ENCODE results near the gene ASH1L.
"Not testable (repeated sequence)": the region's sequence is repeated elsewhere in the genome, so short reads cannot be mapped to it uniquely, and the experiment has no call there.

The ASH1L gene

GRCh38 chr1:155574077-155574476, 11.5 kb upstream of the ASH1L start:
- in situ Hi-C loops (cut with HindIII; ENCODE audit: low pct_unique_long_range_greater_than_20kb, low sequenced_read_pairs): no loop called here

GRCh38 chr1:155570593-155570990, 8.0 kb upstream of the ASH1L start:
- in situ Hi-C loops (cut with HindIII; ENCODE audit: low pct_unique_long_range_greater_than_20kb, low sequenced_read_pairs): no loop called here
- TF ChIP-seq JUND (IDR thresholded peaks at IDR 0.05; ENCODE audit: low read depth): no peak
- DNase-seq (ENCODE audit: low read depth in 1 of 2, low spot score in 1 of 2): no peak

More at GRCh38 chr1:155574077-155574476, 11.5 kb upstream of the ASH1L start:
- TF ChIP-seq JUND (IDR thresholded peaks at IDR 0.05; ENCODE audit: low read depth): no peak
- no peak for DNase-seq (ENCODE audit: low read depth in 1 of 2, low spot score in 1 of 2)

- no peak for TF ChIP-seq JUND (IDR thresholded peaks at IDR 0.05; ENCODE audit: low read depth)
- in situ Hi-C loops (cut with HindIII; ENCODE audit: low pct_unique_long_range_greater_than_20kb, low sequenced_read_pairs): no loop called here
- no peak for DNase-seq (ENCODE audit: low read depth in 1 of 2, low spot score in 1 of 2)
Measured at GRCh38 chr1:155569988-155570592, 7.5 kb upstream of the ASH1L start.

- peak in 1 of 2 experiments; percentile 26 for DNase-seq (ENCODE audit: low read depth in 1 of 2, low spot score in 1 of 2)
- in situ Hi-C loops (cut with HindIII; ENCODE audit: low pct_unique_long_range_greater_than_20kb, low sequenced_read_pairs): not testable (repeated sequence)
Measured at GRCh38 chr1:155563377-155564022, 897 bp upstream of the ASH1L start.

- peak in 1 of 2 experiments; percentile 18 for DNase-seq (ENCODE audit: low read depth in 1 of 2, low spot score in 1 of 2)
Measured at GRCh38 chr1:155561779-155562580, 623 bp downstream of the ASH1L start.

GRCh38 chr1:155555915-155556314, 6.7 kb downstream of the ASH1L start:
- in situ Hi-C loops (cut with HindIII; ENCODE audit: low pct_unique_long_range_greater_than_20kb, low sequenced_read_pairs): no loop called here
- no peak for TF ChIP-seq JUND (IDR thresholded peaks at IDR 0.05; ENCODE audit: low read depth)
- DNase-seq (ENCODE audit: low read depth in 1 of 2, low spot score in 1 of 2): no peak

More at GRCh38 chr1:155561779-155562580, 623 bp downstream of the ASH1L start:
- in situ Hi-C loops (cut with HindIII; ENCODE audit: low pct_unique_long_range_greater_than_20kb, low sequenced_read_pairs): not testable (repeated sequence)

- in situ Hi-C loops (cut with HindIII; ENCODE audit: low pct_unique_long_range_greater_than_20kb, low sequenced_read_pairs): no loop called here
- no peak for DNase-seq (ENCODE audit: low read depth in 1 of 2, low spot score in 1 of 2)
- no peak for TF ChIP-seq JUND (IDR thresholded peaks at IDR 0.05; ENCODE audit: low read depth)
Measured at GRCh38 chr1:155553349-155553748, 9.3 kb downstream of the ASH1L start.

GRCh38 chr1:155548706-155549105, 13.9 kb downstream of the ASH1L start:
- no peak for DNase-seq (ENCODE audit: low read depth in 1 of 2, low spot score in 1 of 2)
- in situ Hi-C loops (cut with HindIII; ENCODE audit: low pct_unique_long_range_greater_than_20kb, low sequenced_read_pairs): no loop called here

GRCh38 chr1:155540000-155540874, 22.4 kb downstream of the ASH1L start:
- no peak for DNase-seq (ENCODE audit: low read depth in 1 of 2, low spot score in 1 of 2)
- TF ChIP-seq JUND (IDR thresholded peaks at IDR 0.05; ENCODE audit: low read depth): no peak
- in situ Hi-C loops (cut with HindIII; ENCODE audit: low pct_unique_long_range_greater_than_20kb, low sequenced_read_pairs): no loop called here

More at GRCh38 chr1:155548706-155549105, 13.9 kb downstream of the ASH1L start:
- TF ChIP-seq JUND (IDR thresholded peaks at IDR 0.05; ENCODE audit: low read depth): no peak

- DNase-seq (ENCODE audit: low read depth in 1 of 2, low spot score in 1 of 2): no peak
- in situ Hi-C loops (cut with HindIII; ENCODE audit: low pct_unique_long_range_greater_than_20kb, low sequenced_read_pairs): no loop called here
- TF ChIP-seq JUND (IDR thresholded peaks at IDR 0.05; ENCODE audit: low read depth): no peak
Measured at GRCh38 chr1:155537193-155537592, 25.4 kb downstream of the ASH1L start.

GRCh38 chr1:155531624-155532023, 31.0 kb downstream of the ASH1L start:
- no peak for DNase-seq (ENCODE audit: low read depth in 1 of 2, low spot score in 1 of 2)
- in situ Hi-C loops (cut with HindIII; ENCODE audit: low pct_unique_long_range_greater_than_20kb, low sequenced_read_pairs): no loop called here
- no peak for TF ChIP-seq JUND (IDR thresholded peaks at IDR 0.05; ENCODE audit: low read depth)

GRCh38 chr1:155529929-155530328, 32.7 kb downstream of the ASH1L start:
- in situ Hi-C loops (cut with HindIII; ENCODE audit: low pct_unique_long_range_greater_than_20kb, low sequenced_read_pairs): no loop called here
- TF ChIP-seq JUND (IDR thresholded peaks at IDR 0.05; ENCODE audit: low read depth): no peak
- DNase-seq (ENCODE audit: low read depth in 1 of 2, low spot score in 1 of 2): no peak
